Skeletal muscle cell (primary cell): Measurements from ENCODE around the gene TNNI3K.

Experiments
- DNase-seq: peaks from one replicate; pipeline ENCODE4 v3.0.0-alpha.2; 2010; ENCODE audit warnings: low read depth
- H3K4me3 ChIP-seq: 2 replicates; pipeline ENCODE4 v1.5.1; 2011; ENCODE audit warnings: low read depth, mild to moderate bottlenecking, control low read depth, low read length, moderate library complexity

TNNI3K gene

DNA sequence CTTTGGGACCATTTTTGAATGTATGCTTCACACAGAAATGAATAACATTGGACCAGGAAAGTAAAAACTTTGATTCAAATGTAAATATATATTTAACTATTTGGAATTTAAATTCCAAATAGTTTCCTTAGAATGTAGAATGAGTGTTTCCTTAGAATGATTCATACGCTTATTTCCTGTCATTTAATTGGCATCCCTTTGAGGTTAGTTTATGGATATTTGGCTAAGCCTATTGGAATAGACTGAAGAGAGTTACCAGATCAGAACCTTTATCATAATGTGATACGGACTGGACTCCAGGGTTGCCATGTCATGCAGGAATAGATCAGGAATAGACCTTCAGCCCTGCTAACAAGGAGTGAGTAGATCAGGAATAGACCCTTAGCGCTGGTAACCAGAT, 133.1 kb downstream of the TNNI3K start:
- DNase-seq: no peak
- no peak overlapping the region for H3K4me3 ChIP-seq

DNA sequence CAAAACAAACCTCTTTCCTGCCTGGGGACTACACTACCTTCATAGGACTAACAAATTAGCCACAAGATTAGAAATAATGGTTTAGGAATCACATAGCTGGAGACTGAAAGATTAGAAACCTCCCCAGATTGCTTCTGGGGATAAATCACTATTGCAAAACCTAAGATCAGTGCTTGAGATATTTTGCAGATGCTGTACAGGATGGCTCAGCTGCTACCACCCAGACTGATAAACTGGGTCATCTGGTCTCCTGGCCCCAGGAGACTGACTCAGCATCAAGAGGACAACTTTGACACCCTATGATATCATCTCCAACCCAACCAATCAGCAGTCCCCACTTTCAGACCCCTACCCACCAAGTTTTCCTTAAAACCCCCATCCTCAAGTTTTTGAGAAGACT, 140.2 kb downstream of the TNNI3K start:
- DNase-seq: no peak
- no peak overlapping the region for H3K4me3 ChIP-seq

DNA sequence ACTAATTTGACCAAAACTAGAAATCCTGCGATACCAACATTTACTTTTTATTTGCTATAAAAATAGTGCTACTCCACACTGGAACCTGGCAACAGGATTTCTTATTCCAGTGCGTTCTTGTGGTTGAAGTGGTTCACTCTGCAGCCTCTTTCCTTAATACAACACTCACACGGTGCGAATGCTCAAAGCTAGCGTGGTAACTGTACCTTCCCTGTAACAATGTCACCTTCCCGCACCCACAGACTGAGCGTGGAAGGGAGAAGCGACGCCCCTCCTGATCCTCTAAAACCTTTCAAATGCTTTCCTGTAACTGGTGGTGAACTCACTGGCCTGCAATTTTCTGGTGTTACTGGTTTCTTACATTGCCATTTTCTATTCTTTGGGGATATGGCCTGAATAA, 145.1 kb downstream of the TNNI3K start:
- no peak for DNase-seq
- no peak overlapping the region for H3K4me3 ChIP-seq

DNA sequence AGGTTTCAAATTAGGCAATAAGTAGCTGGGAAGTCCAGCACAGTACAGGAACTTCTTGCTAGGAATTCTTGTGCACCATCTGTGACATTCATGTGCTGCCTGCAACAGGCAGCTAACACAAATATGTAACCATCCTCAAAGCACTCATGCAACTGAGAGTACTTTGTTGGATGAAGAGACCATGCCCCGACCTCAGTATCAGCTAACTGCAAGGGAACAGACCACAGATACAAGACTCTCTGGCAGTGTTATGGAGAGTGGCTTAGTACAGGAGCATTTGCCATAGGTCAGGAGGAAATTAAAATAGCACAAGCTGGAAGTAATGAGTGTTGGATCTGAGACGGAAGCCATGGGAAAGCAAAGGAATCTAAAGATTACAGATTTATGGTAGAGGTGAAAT, 153.7 kb downstream of the TNNI3K start:
- H3K4me3 ChIP-seq: no peak overlapping the region
- DNase-seq: no peak

DNA sequence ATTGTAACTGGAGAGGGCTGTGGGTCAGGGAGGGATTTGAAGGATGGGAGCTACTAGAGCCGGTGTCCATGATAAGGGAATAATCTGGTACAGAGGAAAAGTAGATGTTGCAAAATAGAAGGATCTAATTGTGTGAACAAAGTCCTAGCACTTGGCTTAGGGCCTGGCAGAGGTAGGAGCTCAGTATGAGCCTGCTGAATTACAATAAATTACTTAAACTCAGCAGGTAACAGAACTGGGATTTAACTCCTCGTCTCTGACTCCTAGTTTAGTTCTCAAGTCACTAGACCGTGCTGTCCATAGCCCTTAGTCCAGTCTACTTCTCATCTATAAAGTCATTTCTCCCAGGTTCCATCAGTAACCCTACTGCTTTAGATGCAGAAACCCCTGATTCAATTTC, 157.0 kb downstream of the TNNI3K start:
- DNase-seq: no peak
- H3K4me3 ChIP-seq: no peak overlapping the region

DNA sequence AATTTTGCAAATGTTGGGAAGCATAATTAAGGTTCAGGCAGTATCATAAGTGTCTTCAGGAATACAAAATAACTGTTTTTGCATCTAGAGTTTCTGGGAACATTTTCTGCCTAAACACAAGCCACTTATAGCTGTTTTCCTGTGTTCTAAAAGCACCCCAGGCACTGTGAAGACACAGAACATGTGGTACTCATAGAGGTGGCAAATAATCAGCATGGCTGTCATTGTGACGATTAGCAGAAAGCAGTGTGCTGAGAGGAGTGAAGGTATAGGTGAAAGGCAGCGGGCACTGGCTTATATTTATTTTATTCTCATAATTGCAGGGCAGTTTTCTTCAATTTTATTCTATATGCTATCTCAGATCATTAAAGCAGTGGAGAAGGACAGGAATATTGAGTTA, 157.7 kb downstream of the TNNI3K start:
- no peak overlapping the region for H3K4me3 ChIP-seq
- no peak for DNase-seq

DNA sequence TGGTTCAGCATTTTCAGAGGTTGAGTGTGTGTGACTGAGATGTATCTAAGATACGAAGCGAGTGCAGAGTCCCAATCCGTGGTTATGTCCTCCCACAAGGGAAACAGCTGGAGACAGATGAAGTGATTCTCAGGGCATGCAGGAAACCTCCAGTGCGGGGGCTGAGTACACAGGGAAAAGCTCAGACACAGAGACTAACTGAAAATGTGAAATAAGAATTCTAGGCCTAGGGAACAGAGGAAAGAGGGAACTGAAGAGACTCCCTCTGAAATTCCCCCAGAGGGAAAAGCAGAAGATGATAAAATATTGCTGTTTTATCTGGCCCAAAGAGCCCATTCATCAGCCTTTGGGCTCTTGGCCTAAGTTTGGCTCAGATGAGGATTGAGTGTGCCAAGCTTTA, 160.4 kb downstream of the TNNI3K start:
- peak; percentile 31 for DNase-seq

DNA sequence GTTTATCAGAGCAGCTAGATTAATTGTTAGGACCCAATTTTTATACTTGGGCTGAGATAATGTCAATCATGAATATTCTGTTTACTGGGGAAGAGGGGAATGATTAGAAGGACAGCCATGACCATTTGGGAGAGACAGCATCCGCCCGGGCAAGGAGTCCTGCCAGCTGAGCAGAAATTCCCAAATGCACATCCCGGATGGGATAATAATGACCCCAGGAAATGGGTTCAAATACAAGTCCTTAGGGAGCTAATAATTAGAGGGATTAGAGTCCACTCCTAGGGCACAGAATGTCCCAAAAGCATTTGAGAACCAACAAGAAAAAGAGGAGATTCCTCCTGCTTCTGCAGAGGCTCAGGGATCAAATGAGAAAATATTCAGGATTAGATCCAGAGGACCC, 161.3 kb downstream of the TNNI3K start:
- no peak for DNase-seq
- no peak overlapping the region for H3K4me3 ChIP-seq

More for the DNA sequence above, 160.4 kb downstream of the TNNI3K start:
- no peak overlapping the region for H3K4me3 ChIP-seq

DNA sequence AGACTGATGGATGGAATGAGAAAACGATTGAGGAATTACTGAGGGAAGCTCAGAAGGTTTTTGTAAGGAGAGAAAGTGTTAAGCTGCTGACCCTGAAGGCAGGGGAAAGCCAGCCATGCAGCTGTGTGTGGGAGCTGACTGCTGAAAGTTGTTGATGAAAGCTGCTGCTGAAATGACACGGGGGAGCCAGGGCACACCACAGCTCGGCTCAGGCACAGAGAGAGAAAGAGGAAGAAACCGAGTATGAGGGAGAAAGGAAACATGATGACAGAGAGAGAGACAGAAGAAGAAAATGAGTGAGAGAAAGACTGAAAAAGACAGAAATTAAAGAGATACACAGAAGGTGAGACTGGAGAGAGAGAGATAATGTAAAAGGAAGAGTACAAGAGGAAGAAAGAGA, 161.7 kb downstream of the TNNI3K start:
- DNase-seq: peak; percentile 19
- no peak overlapping the region for H3K4me3 ChIP-seq

DNA sequence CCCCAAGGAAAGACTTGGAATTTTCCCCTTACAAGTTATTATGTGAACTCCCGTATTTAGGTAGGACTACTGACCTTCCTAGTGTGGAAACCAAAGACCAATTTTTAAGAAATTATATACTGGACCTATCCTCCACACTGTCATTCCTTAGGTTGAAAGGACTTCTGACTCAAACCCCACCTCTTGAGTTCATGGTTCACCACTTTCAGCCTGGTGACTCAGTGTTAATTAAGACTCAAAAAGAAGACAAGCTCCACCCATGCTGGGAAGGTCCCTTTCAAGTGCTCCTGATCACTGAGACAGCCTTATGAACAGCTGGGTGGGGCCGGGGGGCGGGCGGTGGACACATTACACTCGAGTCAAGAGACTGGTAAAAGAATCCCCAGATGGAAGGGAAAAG, 164.1 kb downstream of the TNNI3K start:
- no peak overlapping the region for H3K4me3 ChIP-seq
- DNase-seq: no peak

DNA sequence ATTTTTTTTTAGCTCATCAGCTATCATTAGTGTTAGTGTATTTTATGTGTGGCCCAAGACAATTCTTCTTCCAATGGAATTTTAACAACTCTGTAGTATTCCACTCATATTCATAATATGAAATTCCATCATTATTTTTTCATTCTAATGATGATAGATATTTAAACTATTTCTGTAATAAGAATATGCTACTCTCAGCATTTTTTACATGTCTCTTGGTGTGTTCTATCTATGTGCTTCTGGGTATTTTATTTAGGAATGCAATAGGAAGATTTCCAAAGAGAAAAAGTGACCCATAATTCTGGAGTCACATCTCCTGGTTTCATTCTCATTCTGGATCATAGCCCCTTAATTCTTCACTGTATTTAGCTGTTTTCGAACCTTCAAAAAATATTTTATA, 167.7 kb downstream of the TNNI3K start:
- DNase-seq: no peak
- H3K4me3 ChIP-seq: no peak overlapping the region

DNA sequence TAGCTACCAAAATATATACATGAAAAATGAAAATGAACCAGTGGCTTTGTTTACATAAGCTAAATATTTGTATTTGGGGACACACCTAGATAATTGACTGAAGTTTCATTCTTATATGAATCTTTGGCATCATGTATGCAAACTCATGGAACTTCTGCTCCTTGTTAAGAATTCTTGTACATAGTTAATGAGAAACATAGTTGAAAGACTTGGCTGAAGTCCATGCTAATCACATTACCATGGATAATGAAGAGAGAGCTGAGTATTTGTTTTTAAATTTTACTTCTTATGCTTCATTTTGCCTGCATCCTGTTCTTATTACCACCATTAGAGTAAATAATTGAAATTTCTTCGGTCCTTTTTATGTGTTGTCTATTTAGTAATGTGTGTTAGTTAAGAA, 168.4 kb downstream of the TNNI3K start:
- H3K4me3 ChIP-seq: no peak overlapping the region
- DNase-seq: no peak

DNA sequence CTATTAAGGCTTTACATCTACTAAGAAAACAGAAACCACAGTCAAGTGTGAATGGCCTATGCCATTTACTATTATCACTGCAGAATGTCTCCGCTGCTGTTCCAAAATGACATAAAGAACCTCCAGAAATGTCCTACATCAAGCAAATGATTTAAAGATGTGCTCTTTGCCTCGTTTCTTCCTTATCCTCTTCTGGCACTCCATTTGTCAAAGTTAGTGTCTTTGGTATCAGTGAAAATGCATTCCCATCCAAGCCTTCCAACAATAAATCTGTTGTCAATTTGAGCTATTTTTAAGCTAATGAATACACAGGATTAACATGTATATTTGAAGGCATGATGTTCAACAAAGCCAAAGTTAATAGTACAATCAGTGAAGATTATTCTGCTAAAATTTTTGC, 171.6 kb downstream of the TNNI3K start:
- DNase-seq: no peak
- no peak overlapping the region for H3K4me3 ChIP-seq

DNA sequence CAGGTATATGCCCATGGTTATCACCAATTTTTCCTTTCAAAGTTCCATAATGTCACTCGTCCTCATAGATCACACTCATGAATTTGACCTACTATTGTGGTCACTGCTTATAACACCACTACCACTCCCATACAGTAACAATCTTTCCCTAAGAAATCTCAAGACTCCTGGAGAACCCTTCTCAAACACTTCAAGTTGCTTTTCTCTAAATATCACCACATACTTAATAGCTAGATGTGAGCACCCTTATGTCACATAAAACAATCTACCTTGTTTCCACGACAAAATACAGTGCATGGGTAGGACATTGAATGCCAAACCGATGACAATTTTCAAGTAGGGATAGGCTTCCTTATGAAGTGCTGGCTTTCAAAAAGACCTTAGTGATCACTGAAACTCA, 172.7 kb downstream of the TNNI3K start:
- no peak for DNase-seq
- H3K4me3 ChIP-seq: no peak overlapping the region

DNA sequence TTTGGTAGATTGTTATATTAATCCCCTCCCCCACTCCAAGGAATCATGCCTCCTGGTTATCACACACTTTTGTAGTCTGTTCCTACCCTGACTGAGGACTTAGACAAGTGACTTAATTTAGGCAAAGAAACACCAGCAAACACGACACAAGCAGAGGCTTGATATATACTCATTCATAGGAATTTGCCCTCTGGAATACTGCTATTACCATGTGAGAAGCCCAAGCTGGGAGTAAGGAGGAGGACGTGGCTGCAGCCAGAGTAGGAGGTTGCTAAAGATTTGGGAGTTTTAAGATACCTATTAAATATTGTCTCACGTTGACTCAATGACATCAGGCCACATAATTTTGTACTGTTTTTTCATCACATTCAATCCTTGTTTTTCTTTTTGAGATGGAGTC, 177.1 kb downstream of the TNNI3K start:
- no peak for DNase-seq
- no peak overlapping the region for H3K4me3 ChIP-seq

DNA sequence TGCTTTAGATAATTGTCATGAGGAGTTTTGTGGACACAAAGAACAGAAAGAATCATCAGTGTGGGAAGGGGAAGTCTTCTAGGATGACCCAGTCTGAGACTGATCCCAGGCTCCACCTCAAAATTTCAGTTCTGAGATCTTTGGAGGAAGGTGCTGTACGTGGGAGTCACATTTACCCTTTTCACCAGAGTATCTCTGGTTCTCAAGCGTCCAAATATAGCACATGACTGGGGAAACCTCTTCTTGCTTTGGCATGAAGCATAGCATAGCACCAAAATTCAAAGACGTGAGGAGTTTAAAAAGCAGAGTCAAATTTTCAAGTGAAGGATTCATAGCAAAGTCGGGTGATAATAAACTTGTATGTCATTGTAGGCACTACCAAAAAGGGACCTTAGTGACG, 180.7 kb downstream of the TNNI3K start:
- DNase-seq: no peak
- H3K4me3 ChIP-seq: no peak overlapping the region

DNA sequence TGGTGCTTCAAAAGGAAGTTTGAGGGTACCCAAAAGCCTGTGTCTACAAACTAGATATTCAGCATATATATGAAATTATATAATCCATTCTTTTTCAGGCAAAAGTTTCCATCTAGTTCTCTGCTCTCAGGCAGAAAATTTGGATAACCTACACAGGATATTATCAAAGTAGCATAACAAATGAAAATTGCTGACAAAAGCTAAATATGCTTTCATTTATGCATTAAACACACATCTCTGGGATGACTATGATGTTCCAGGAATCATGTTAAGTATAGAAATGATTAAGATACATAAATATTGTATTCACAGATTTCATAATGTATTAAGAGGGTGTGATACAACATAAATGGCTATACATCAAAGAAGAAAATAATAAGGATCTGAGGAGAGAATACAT, 184.4 kb downstream of the TNNI3K start:
- H3K4me3 ChIP-seq: no peak overlapping the region
- DNase-seq: no peak

DNA sequence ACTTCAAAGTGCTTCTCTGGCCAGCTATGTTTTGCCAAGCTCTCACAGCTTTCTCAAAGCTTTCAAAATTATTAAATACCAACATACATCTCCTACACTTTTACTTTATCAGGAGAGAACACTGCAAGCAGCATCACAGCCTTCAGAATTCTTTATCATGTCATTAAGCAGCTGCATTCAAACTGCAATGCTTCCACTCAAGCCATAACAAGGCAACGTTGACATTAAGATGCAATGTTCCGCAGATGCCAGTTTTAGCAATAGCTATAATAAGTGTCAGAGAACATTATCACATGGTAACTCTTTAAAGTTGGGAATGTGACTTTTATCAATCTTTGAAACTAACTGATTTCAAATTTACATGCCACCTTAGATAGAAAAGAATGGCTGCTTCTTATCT, 185.3 kb downstream of the TNNI3K start:
- DNase-seq: no peak
- no peak overlapping the region for H3K4me3 ChIP-seq

DNA sequence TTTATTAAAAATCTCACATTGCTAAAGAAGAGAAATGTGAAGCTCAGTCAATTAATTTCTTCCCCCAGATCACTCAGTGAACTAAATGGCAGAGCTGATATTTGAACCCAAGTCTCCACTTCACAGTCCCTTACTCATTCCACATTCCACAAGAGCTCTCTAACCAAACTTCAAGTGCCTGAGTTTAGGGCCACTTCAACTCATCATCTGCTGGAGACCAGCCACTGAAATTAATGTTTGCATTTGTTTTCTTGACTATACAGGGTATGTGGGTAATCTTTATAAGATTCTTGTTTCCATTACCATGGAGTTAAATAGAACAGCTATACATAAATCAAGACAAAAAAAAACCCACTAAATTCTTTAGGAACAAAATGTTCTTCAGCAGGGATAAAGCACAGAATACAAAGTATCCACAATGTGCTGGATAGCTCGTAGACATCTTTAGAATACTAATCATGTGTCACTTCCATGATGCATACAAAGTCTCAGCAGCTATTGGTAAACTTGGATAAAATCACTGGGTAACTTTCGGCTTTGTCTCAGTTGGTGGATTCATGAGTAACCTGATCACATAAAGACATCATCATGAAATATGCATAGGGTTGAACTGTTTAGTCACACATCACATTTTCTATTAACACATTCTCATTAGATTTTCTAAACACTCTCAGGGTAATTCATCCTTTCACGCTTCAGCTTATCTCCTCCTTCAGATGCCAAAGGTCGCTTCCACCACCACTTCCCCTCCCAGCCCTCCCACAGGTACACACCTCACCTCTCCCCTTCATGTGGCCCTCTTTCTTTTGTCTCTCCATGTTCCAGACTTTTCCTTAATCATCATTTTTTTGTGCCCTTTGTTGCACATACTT, 187.5 kb downstream of the TNNI3K start:
- H3K4me3 ChIP-seq: no peak overlapping the region
- DNase-seq: peak; percentile 18

DNA sequence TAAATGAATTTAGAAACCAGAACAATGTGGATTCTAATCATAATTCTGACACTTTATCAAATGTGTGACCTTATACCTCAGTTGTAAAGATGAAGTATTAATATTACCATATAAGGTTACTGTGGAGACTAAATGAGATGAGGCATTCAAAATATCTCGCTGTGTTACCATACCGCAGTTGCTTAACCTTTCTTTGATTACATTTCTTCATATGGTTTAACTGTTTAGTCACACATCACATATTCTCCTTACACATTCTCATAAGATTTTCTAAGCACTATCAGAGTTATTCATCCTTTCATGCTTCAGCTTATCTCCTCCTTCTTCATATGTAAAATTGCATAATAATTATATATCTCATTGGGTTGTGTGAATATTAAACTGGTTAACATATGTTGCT, 188.3 kb downstream of the TNNI3K start:
- H3K4me3 ChIP-seq: no peak overlapping the region
- DNase-seq: no peak

DNA sequence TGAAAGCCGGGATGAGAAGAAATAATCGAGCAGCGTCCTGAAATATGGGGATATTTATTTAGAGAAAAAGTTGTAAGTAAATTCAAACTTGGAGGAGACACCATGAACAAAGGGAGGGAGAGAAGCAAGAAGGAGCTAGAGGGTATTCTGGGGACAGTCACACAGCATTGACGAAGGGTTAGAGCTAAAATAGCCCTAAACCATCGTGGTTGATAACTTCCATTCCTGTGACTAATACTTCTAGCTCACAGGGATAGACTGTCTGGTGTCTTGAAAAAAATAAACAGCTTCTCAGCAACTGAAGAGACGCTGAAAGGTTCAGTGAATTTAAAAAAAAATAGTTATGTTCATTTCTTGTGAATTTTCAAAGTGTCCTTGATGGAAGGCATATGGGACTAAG, 190.5 kb downstream of the TNNI3K start:
- no peak for DNase-seq
- no peak overlapping the region for H3K4me3 ChIP-seq
